Parathyroid adenoma (tissue), 2 donors: ENCODE data around the gene FLAD1.

Experiments
- H2AFZ ChIP-seq: fragments of 300-600 bp; sonication (generic); one replicate; pipeline ENCODE4 v1.7.0; 2017; ENCODE audit warnings: antibody characterized with exemption, mild to moderate bottlenecking
- H3K27ac ChIP-seq: fragments of 300-600 bp; sonication (generic); one replicate; pipeline ENCODE4 v1.7.0; 2017
- H3K27me3 ChIP-seq: fragments of 300-600 bp; sonication (generic); one replicate; pipeline ENCODE4 v1.7.0; 2017; ENCODE audit warnings: low read length; ENCODE audit not compliant: control insufficient read depth, insufficient read depth
- H3K36me3 ChIP-seq: fragments of 300-600 bp; sonication (generic); one replicate; pipeline ENCODE4 v1.7.0; 2017; ENCODE audit warnings: low read length; ENCODE audit not compliant: control insufficient read depth, insufficient read depth
- H3K4me1 ChIP-seq: fragments of 300-600 bp; sonication (generic); one replicate; pipeline ENCODE4 v1.7.0; 2017; ENCODE audit warnings: control low read depth
- H3K4me2 ChIP-seq: fragments of 300-600 bp; sonication (generic); one replicate; pipeline ENCODE4 v1.7.0; 2017; ENCODE audit warnings: low read length
- H3K4me3 ChIP-seq: fragments of 300-600 bp; sonication (generic); one replicate; pipeline ENCODE4 v1.7.0; 2017; ENCODE audit warnings: low read depth, low read length
- H3K79me2 ChIP-seq: fragments of 300-600 bp; sonication (generic); one replicate; pipeline ENCODE4 v1.7.0; 2017; ENCODE audit warnings: control low read depth
- H3K9ac ChIP-seq: fragments of 300-600 bp; sonication (generic); one replicate; pipeline ENCODE4 v1.7.0; 2017; ENCODE audit warnings: mild to moderate bottlenecking
- H3K9me3 ChIP-seq: fragments of 300-600 bp; sonication (generic); one replicate; pipeline ENCODE4 v1.7.0; 2017; ENCODE audit warnings: low read length; ENCODE audit not compliant: control insufficient read depth
- TF ChIP-seq, protein P1 (sequence below): fragments of 300-600 bp; sonication (generic); IDR thresholded peaks from one replicate; pipeline ENCODE4 v1.7.0; 2017; ENCODE audit warnings: antibody characterized with exemption, mild to moderate bottlenecking
- donor health status: primary hyperparathyroidism.

The FLAD1 gene

DNA sequence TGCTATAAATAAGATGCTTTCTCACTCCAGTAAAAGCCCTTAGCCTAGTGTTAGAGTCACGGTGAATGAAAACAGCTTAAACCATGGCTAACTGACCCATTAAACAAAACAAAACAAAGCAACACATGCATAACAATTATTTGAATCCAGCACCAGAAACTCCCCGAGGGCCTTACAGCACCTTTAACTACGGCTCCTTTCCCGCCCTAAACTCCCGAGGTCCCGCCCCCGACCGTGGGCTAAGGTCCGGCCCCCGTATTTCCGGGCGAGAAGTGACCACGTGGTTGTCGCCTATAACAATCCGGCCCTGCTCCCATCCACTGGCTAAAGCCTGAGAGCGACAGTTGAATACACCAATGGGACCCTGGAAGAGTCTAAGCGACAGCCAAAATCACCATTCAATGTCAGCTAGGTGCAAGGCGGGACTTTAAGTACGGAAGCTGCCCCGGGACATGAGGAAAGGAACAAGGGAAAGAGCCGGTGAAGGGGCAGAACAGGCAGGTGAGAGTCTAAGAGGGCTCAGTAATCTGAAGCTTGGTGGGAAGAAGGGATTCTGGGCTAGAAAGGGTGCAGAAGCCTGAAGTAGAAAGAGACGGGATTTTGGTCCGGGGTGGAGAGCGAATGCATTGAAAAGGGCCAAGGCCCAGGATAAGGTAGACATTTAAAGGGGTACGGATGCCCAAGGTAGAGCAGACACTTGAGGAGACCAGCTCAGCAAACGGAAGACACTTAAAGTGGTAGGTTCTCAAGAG, at the start of gene FLAD1:
Gene FLAD1, plus strand, starts transcription at position 448 of the 752 bp plus-strand sequence. CDS start 351 bp downstream, outside the sequence.
- TF ChIP-seq, protein P1, sequence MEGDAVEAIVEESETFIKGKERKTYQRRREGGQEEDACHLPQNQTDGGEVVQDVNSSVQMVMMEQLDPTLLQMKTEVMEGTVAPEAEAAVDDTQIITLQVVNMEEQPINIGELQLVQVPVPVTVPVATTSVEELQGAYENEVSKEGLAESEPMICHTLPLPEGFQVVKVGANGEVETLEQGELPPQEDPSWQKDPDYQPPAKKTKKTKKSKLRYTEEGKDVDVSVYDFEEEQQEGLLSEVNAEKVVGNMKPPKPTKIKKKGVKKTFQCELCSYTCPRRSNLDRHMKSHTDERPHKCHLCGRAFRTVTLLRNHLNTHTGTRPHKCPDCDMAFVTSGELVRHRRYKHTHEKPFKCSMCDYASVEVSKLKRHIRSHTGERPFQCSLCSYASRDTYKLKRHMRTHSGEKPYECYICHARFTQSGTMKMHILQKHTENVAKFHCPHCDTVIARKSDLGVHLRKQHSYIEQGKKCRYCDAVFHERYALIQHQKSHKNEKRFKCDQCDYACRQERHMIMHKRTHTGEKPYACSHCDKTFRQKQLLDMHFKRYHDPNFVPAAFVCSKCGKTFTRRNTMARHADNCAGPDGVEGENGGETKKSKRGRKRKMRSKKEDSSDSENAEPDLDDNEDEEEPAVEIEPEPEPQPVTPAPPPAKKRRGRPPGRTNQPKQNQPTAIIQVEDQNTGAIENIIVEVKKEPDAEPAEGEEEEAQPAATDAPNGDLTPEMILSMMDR = no peak
- peak within 1 kb of the TSS; percentile 95 for H3K4me2 ChIP-seq
- H3K79me2 ChIP-seq = peaks cover 5% of the 10 kb centered on the region
- H2AFZ ChIP-seq = peak within 1 kb of the TSS; percentile 65
- no peak within 1 kb of the TSS for H3K9ac ChIP-seq
- no peaks in the 10 kb centered on the region for H3K27me3 ChIP-seq
- no peaks in the 10 kb centered on the region for H3K36me3 ChIP-seq
- H3K4me1 ChIP-seq = no peaks in the 10 kb centered on the region
- H3K4me3 ChIP-seq = peak within 1 kb of the TSS; percentile 83
- no peaks in the 10 kb centered on the region for H3K9me3 ChIP-seq
- H3K27ac ChIP-seq = peak within 1 kb of the TSS; percentile 18

- H3K4me1 ChIP-seq = peaks cover 11% of the 10 kb centered on the region
- no peaks in the 10 kb centered on the region for H3K79me2 ChIP-seq
- no peak overlapping the region for H3K4me3 ChIP-seq
- H3K9ac ChIP-seq = no peak overlapping the region
- no peak overlapping the region for H2AFZ ChIP-seq
- no peak overlapping the region for H3K27ac ChIP-seq
- no peaks in the 10 kb centered on the region for H3K9me3 ChIP-seq
- H3K36me3 ChIP-seq = no peaks in the 10 kb centered on the region
- H3K4me2 ChIP-seq = no peak overlapping the region
- H3K27me3 ChIP-seq = no peaks in the 10 kb centered on the region
- TF ChIP-seq, protein P1 = no peak
Measured at GRCh38 chr1:154934358-154934948, 48.7 kb upstream of the FLAD1 start.

DNA sequence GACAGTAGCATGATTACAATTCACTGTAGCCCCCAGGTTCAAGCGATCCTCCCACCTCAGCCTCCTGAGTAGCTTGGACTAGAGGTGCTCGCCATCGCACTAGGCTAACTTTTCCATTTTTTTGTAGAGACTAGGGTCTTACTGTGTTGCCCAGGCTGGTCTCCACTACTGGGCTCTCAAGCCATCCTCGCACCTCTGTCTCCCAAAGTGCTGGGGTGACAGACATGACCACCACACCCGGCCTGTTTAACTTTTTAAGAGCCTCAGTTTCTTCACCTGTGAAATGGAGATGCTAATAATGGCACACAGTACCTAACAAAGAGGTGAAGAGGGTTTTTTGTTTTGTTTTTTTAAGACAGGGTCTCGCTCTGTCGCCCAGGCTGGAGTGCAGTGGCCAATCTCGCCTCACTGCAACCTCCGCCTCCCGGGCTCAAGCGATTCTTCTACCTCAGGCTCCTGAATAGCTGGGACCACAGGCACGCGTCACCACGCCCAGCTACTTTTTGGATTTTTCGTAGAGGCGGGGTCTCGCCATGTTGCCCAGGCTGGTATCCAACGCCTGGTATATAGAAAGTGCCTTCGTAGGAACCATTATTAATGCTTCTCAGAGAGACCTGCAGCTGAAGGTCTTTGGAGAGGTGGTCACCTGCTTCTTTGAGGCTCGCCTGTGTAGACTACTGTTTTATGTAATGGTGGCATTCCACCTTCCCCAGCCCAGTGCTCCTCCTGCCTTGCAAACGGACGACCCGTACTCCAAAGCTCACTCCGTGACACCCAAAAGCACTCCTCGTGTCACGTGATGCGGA, 47.2 kb upstream of the FLAD1 start:
- peak overlapping the region; percentile 88 for H3K4me3 ChIP-seq
- no peaks in the 10 kb centered on the region for H3K79me2 ChIP-seq
- H3K27ac ChIP-seq = peak overlapping the region; percentile 99
- H3K27me3 ChIP-seq = no peaks in the 10 kb centered on the region
- no peaks in the 10 kb centered on the region for H3K9me3 ChIP-seq
- peaks cover 11% of the 10 kb centered on the region for H3K4me1 ChIP-seq
- no peaks in the 10 kb centered on the region for H3K36me3 ChIP-seq
- H2AFZ ChIP-seq = peak overlapping the region; percentile 85
- peak overlapping the region; percentile 80 for H3K4me2 ChIP-seq
- TF ChIP-seq, protein P1 = no peak
- no peak overlapping the region for H3K9ac ChIP-seq

GRCh38 chr1:154936555-154937084, 46.5 kb upstream of the FLAD1 start, which contains the start of gene PMVK:
PMVK (minus strand) TSS chr1:154936719; CDS start chr1:154936685, 34 bp downstream.
- Histone ChIP-seq H3K4me3 (peak within 1 kb of the TSS; percentile 88), H3K9me3 (no peaks in the 10 kb centered on the region), H3K4me2 (peak within 1 kb of the TSS; percentile 80), H3K27me3 (no peaks in the 10 kb centered on the region), H3K27ac (peak within 1 kb of the TSS; percentile 99), H3K79me2 (no peaks in the 10 kb centered on the region), H3K4me1 (peaks cover 17% of the 10 kb centered on the region), H3K36me3 (no peaks in the 10 kb centered on the region), H3K9ac (peak within 1 kb of the TSS; percentile 61), H2AFZ (peak within 1 kb of the TSS; percentile 85)
- TF ChIP-seq, protein P1 = peak; percentile 42
